Endothelial cell of umbilical vein (primary cell): ENCODE results near the gene PTPRE.

ENCODE experiments used
- CTCF ChIP-seq, 2 donors: IDR thresholded peaks; 1 replicate in 1 of 2; 2 replicates in 1 of 2; pipeline ENCODE4 v1.5.1; 2011; ENCODE audit warnings: low read length in 2 of 2, mild to moderate bottlenecking in 2 of 2, moderate library complexity in 2 of 2, control low read depth in 1 of 2, inconsistent platforms in 1 of 2, low read depth in 1 of 2; ENCODE audit not compliant: insufficient read depth in 1 of 2; ENCODE audit errors: extremely low read depth in 1 of 2
- EZH2 ChIP-seq: IDR thresholded peaks from 2 replicates; pipeline ENCODE4 v1.6.1; 2012; ENCODE audit warnings: borderline replicate concordance, low read depth, mild to moderate bottlenecking, moderate library complexity, low read length, inconsistent platforms; ENCODE audit not compliant: severe bottlenecking
- MAX ChIP-seq: IDR thresholded peaks from 2 replicates; pipeline ENCODE4 v1.6.1; 2011; ENCODE audit not compliant: insufficient read depth, insufficient read length
- POLR2A ChIP-seq: IDR thresholded peaks from 2 replicates; pipeline ENCODE4 v1.6.1; 2012; ENCODE audit warnings: low read depth, mild to moderate bottlenecking, control low read depth, low read length

DNA sequence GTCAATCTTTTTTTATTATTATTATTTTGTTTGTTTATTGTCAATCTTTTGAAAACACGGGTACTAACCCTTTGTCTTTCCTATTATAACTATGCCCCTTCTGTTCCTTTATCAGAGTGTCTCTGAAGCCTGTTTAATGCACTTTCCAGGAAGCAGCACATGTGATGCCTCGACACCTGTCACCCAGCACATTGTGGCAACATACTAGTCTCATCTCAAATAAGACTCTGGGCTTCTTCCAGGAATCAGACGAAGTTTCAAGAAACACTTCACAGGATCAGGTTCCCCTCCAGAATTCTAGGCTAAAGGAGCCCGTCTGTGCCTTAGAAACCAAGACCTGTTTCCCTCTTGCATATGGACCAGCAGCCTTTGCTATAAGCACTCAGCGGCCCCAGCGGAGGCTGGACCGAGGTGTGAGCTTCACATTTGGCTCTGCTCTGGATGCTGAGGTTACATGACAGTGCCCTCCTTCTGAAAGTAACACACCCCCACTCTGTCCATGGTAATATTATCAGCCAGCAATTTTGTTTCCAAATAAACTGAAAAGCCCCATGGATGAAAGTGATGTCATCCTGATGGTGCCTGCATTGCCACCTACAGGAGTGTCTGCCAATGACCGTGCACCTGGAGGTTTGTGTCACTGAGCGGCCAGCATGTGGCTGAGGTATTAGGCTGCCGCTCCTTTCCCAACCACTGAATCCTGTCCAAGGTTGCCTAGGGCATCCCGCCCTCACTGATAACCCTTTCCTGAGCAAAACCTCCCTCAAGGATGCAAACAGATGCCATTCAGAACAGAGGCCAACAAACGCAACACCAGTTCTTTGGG is 181.2 kb downstream of the PTPRE start:
- TF ChIP-seq CTCF (IDR thresholded peaks at IDR 0.05; ENCODE audit: extremely low read depth in 1 of 2, insufficient read depth in 1 of 2, low read depth in 1 of 2, low read length in 2 of 2), result peak in 1 of 2 donors; percentile 27
- no peak for TF ChIP-seq MAX
- no peak for TF ChIP-seq EZH2
- TF ChIP-seq POLR2A, result no peak
